Neural cell (in vitro differentiated cells): ENCODE results near the gene MYL6B. TPM values are rescaled to one million over a fixed set of nuclear protein-coding genes. Genes with fewer than 3 reads are reported as not detected.

ENCODE experiments used
- H2AFZ ChIP-seq: fragments of 200-600, 300-800 bp; sonication (generic), shearing (Covaris generic); 2 replicates; pipeline ENCODE4 v1.6.0; 2014; ENCODE audit warnings: low read depth, mild to moderate bottlenecking, antibody characterized with exemption, low read length, moderate library complexity
- H3F3A ChIP-seq: fragments of 200-600 bp; shearing (Covaris generic); 2 replicates; pipeline ENCODE4 v1.6.1; 2016; ENCODE audit warnings: mild to moderate bottlenecking, moderate library complexity, mixed read lengths, antibody characterized with exemption, low read length; ENCODE audit not compliant: insufficient read depth, poor library complexity, severe bottlenecking
- H3K27ac ChIP-seq: fragments of 200-600, 300-800 bp; sonication (generic), shearing (Covaris generic); 2 replicates; pipeline ENCODE4 v1.5.1; 2014; ENCODE audit warnings: mild to moderate bottlenecking, low read length, moderate library complexity
- H3K27me3 ChIP-seq: fragments of 300-800, 200-600 bp; sonication (generic), shearing (Covaris generic); 2 replicates; pipeline ENCODE4 v1.6.0; 2014; ENCODE audit warnings: mild to moderate bottlenecking, low read depth, low read length, moderate library complexity; ENCODE audit not compliant: insufficient read depth
- H3K36me3 ChIP-seq: fragments of 300-800, 200-600 bp; sonication (generic), shearing (Covaris generic); 2 replicates; pipeline ENCODE4 v1.5.1; 2014; ENCODE audit warnings: mild to moderate bottlenecking, antibody characterized with exemption, low read length, moderate library complexity; ENCODE audit not compliant: insufficient read depth
- H3K4me2 ChIP-seq: fragments of 300-800, 200-600 bp; sonication (generic), shearing (Covaris generic); 2 replicates; pipeline ENCODE4 v1.6.0; 2014; ENCODE audit warnings: mild to moderate bottlenecking, low read length
- H3K4me3 ChIP-seq: fragments of 300-800, 200-600 bp; sonication (generic), shearing (Covaris generic); 2 replicates; pipeline ENCODE4 v1.5.1; 2014; ENCODE audit warnings: mild to moderate bottlenecking, low read length, moderate library complexity
- H3K79me2 ChIP-seq: fragments of 200-600 bp; shearing (Covaris generic); replicated peaks from 2 replicates; pipeline ENCODE4 v1.6.0; 2014; ENCODE audit warnings: mild to moderate bottlenecking, low read length, moderate library complexity; ENCODE audit not compliant: insufficient read depth
- H3K9ac ChIP-seq: fragments of 300-800, 200-600 bp; sonication (generic), shearing (Covaris generic); 2 replicates; pipeline ENCODE4 v1.6.1; 2016; ENCODE audit warnings: mild to moderate bottlenecking, low read length, mixed read lengths
- H3K9me2 ChIP-seq: fragments of 200-600 bp; shearing (Covaris generic); 2 replicates; pipeline ENCODE4 v1.6.1; 2016; ENCODE audit warnings: mild to moderate bottlenecking, low read length, mixed read lengths; ENCODE audit not compliant: insufficient read depth
- H3K9me3 ChIP-seq: fragments of 200-600, 300-800 bp; sonication (generic), shearing (Covaris generic); 2 replicates; pipeline ENCODE4 v1.6.1; 2016; ENCODE audit warnings: mild to moderate bottlenecking, mixed run types, low read length, moderate library complexity, mixed read lengths
- H4K20me1 ChIP-seq: fragments of 200-600 bp; shearing (Covaris generic); 2 replicates; pipeline ENCODE4 v1.6.1; 2016; ENCODE audit warnings: mild to moderate bottlenecking, mixed run types; ENCODE audit not compliant: insufficient read depth
- EP300 ChIP-seq: fragments of 450-650 bp; conservative IDR thresholded peaks from 2 replicates; pipeline ENCODE4 v1.6.1; 2014; ENCODE audit warnings: antibody characterized with exemption, mild to moderate bottlenecking, moderate library complexity; ENCODE audit not compliant: poor library complexity, severe bottlenecking
- EZH2 ChIP-seq: fragments of 200-600, 300-800 bp; shearing (Covaris generic), sonication (generic); IDR thresholded peaks from 2 replicates; pipeline ENCODE4 v1.6.1; 2014; ENCODE audit warnings: antibody characterized with exemption, low read length, borderline replicate concordance, mild to moderate bottlenecking; ENCODE audit not compliant: insufficient read depth, poor library complexity, severe bottlenecking
- MXI1 ChIP-seq: fragments of 450-650 bp; conservative IDR thresholded peaks from 2 replicates; pipeline ENCODE4 v1.6.1; 2014; ENCODE audit warnings: antibody characterized with exemption, mild to moderate bottlenecking; ENCODE audit not compliant: poor library complexity, severe bottlenecking
- POLR2AphosphoS5 ChIP-seq: IDR thresholded peaks from 2 replicates; pipeline ENCODE4 v1.6.1; 2012
- RAD21 ChIP-seq: fragments of 450-650 bp; conservative IDR thresholded peaks from 2 replicates; pipeline ENCODE4 v1.6.1; 2014; ENCODE audit warnings: antibody characterized with exemption, mild to moderate bottlenecking, moderate library complexity
- SMC3 ChIP-seq: fragments of 450-650 bp; conservative IDR thresholded peaks from 2 replicates; pipeline ENCODE4 v1.6.1; 2014; ENCODE audit warnings: antibody characterized with exemption, mild to moderate bottlenecking, moderate library complexity; ENCODE audit not compliant: poor library complexity
- TAF1 ChIP-seq: IDR thresholded peaks from 2 replicates; pipeline ENCODE4 v1.6.1; 2012; ENCODE audit warnings: low read depth
- polyA plus RNA-seq: library from polyadenylated mRNA; depleted of rRNA; stranded (reverse); fragments of >200 nt; gene quantifications from 2 replicates; pipeline ENCODE4 v1.2.3, GENCODE V29; 2014
- TF ChIP-seq, protein P1 (sequence below): fragments of 450-650 bp; IDR thresholded peaks from 2 replicates; pipeline ENCODE4 v1.5.1; 2014; ENCODE audit warnings: antibody characterized with exemption, mild to moderate bottlenecking, moderate library complexity; ENCODE audit not compliant: poor library complexity, severe bottlenecking
- TF ChIP-seq, protein P2 (sequence below): IDR thresholded peaks from 2 replicates; pipeline ENCODE4 v1.6.1; 2012; ENCODE audit warnings: borderline replicate concordance

Gene MYL6B
- polyA plus RNA-seq, 1 donor from 2014 or later = 376 TPM

DNA sequence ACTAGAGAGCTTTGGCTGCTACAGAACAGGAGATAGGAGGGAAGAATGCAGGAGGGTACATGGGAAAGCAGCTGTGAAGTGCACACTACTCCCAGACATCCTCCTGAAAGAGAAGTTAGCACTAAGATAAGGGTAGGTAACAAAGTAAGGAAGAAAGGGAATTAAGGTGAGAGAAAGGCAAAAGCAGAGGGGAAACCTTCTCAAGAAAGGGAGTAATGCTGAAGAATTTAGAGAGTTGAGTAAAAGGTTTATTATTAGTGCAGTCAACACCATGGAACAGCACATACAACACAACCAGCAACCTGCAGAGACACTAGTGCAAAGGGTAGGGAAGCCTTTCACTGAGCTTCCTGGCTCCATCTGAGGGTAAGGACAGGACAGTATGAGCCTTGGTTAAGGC is 51.9 kb downstream of the MYL6B start:
- H2AFZ ChIP-seq = no peak overlapping the region
- H3K9me2 ChIP-seq = no peaks in the 10 kb centered on the region
- H3K4me2 ChIP-seq = no peak overlapping the region
- no peak for TF ChIP-seq POLR2AphosphoS5
- no peak for TF ChIP-seq TAF1
- TF ChIP-seq MXI1 = no peak
- no peak for TF ChIP-seq RAD21
- no peak for TF ChIP-seq EP300
- TF ChIP-seq, protein P1, sequence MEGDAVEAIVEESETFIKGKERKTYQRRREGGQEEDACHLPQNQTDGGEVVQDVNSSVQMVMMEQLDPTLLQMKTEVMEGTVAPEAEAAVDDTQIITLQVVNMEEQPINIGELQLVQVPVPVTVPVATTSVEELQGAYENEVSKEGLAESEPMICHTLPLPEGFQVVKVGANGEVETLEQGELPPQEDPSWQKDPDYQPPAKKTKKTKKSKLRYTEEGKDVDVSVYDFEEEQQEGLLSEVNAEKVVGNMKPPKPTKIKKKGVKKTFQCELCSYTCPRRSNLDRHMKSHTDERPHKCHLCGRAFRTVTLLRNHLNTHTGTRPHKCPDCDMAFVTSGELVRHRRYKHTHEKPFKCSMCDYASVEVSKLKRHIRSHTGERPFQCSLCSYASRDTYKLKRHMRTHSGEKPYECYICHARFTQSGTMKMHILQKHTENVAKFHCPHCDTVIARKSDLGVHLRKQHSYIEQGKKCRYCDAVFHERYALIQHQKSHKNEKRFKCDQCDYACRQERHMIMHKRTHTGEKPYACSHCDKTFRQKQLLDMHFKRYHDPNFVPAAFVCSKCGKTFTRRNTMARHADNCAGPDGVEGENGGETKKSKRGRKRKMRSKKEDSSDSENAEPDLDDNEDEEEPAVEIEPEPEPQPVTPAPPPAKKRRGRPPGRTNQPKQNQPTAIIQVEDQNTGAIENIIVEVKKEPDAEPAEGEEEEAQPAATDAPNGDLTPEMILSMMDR = no peak
- TF ChIP-seq EZH2 = no peak
- no peak for TF ChIP-seq SMC3
- TF ChIP-seq, protein P2, sequence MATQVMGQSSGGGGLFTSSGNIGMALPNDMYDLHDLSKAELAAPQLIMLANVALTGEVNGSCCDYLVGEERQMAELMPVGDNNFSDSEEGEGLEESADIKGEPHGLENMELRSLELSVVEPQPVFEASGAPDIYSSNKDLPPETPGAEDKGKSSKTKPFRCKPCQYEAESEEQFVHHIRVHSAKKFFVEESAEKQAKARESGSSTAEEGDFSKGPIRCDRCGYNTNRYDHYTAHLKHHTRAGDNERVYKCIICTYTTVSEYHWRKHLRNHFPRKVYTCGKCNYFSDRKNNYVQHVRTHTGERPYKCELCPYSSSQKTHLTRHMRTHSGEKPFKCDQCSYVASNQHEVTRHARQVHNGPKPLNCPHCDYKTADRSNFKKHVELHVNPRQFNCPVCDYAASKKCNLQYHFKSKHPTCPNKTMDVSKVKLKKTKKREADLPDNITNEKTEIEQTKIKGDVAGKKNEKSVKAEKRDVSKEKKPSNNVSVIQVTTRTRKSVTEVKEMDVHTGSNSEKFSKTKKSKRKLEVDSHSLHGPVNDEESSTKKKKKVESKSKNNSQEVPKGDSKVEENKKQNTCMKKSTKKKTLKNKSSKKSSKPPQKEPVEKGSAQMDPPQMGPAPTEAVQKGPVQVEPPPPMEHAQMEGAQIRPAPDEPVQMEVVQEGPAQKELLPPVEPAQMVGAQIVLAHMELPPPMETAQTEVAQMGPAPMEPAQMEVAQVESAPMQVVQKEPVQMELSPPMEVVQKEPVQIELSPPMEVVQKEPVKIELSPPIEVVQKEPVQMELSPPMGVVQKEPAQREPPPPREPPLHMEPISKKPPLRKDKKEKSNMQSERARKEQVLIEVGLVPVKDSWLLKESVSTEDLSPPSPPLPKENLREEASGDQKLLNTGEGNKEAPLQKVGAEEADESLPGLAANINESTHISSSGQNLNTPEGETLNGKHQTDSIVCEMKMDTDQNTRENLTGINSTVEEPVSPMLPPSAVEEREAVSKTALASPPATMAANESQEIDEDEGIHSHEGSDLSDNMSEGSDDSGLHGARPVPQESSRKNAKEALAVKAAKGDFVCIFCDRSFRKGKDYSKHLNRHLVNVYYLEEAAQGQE = no peak
- no peak overlapping the region for H3K4me3 ChIP-seq
- H3K27ac ChIP-seq = no peak overlapping the region
- no peak overlapping the region for H3K9ac ChIP-seq
- no peaks in the 10 kb centered on the region for H4K20me1 ChIP-seq
- H3K36me3 ChIP-seq = peaks cover 6% of the 10 kb centered on the region
- no peaks in the 10 kb centered on the region for H3K9me3 ChIP-seq
- H3F3A ChIP-seq = no peaks in the 10 kb centered on the region
- H3K27me3 ChIP-seq = no peaks in the 10 kb centered on the region
- H3K79me2 ChIP-seq = no peaks in the 10 kb centered on the region

DNA sequence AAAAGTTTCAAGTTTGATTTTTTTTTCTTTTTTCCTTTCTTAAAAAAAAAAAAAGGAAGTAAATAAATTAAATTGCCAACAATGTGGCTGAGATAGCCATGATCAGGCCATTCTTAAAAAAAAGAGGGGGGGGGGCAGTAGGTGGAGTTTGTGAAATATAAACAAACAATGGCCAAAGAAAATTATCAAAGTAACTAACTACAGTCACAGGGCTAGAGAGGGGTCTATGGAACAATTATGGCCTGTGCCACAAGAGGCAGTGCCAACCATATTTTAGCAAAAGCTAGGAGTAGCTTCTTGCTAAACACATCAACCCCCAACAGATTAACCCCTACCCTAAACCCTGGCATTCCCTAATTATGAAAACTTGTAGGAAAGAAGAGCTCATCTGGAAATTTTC is 53.1 kb downstream of the MYL6B start:
- Histone ChIP-seq H2AFZ (no peak overlapping the region), H4K20me1 (no peaks in the 10 kb centered on the region), H3K4me2 (no peak overlapping the region), H3F3A (no peaks in the 10 kb centered on the region), H3K4me3 (no peak overlapping the region), H3K79me2 (no peaks in the 10 kb centered on the region), H3K9me3 (no peaks in the 10 kb centered on the region), H3K36me3 (peaks cover 6% of the 10 kb centered on the region), H3K9ac (no peak overlapping the region), H3K27me3 (no peaks in the 10 kb centered on the region), H3K9me2 (no peaks in the 10 kb centered on the region), H3K27ac (no peak overlapping the region)
- TF ChIP-seq SMC3 (no peak), RAD21 (no peak), TAF1 (no peak), MXI1 (no peak), POLR2AphosphoS5 (no peak), EP300 (no peak), EZH2 (no peak)
- TF ChIP-seq, protein P1 = no peak
- TF ChIP-seq, protein P2 = no peak
